Measurements from ENCODE around the gene FANCB.

Gene FANCB

DNA sequence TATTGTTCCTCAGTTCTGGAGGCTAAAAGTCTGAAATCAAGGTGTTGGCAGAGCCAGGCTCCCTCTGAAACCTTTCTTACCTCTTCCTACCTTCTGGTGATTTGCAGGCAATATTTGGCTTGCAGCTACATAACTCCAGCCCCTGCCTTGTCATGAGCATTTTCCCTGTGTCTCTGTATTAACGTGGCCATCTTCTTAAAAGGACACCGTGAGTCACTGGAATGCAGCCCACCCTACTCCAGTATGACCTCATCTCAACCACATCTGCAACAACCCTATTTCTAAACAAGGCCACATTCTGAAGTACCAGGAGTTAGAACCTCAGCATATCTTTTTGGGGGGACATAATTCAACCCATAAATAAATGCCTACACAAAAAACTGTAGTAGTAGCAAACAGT lies 40.7 kb downstream of the FANCB start:
- no peak for DNase-seq

DNA sequence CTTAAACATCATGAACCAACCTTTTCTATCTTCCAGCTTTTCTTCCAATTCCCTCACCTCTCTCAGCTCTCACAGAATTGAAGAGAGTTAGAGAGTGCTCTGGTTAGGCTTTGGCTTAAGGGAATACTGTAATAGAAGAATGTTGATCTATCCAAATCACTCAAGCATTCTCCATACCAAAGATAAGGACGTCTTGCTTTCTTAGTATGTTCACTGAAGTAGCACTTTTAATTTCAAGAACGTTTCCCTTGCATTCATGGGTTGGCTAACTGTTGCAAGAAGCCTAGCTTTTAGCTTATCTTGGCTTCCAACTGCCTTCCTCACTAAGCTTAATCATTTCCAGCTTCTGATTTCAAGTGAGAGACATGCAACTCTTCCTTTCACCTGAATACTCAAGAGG lies 43.2 kb downstream of the FANCB start:
- DNase-seq = no peak

DNA sequence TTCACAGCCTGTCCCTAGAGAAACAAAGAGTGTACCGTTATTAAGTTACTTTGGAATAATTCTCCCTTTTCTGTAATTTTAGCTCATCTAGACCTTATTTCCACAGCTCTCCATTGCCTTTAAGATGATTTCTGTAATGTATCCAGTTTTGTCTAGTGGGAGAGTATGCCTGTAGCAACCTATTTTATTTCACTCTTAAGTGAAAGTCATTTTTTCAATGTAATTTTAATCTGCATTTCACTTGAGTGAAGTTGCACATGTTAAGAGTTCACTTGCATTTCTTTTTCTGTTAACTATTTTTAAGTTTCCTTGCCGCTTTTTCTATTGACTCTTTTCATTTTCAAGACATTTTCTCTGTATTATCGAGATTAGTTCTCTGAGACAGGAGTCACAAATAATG lies 46.5 kb downstream of the FANCB start:
- DNase-seq = no peak

DNA sequence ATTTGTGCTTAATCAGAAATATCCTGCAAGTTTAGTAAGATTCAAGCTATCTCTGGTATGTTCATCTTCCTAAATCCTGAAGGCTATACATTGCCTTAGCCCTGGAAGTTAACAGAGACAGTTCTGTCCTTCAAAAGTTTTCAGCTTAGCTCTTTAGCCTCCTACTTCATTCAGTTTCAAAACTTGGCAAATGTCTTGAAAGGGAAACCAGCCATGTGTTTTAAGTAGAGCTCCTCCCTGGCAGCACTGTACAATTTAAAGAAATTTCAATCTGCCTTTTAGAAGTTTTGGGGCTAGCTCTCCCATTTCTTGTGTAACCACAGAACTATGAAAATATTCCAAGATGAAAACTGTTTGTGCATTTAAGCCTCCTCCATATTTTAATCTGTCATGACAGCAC lies 47.0 kb downstream of the FANCB start:
- DNase-seq = no peak

DNA sequence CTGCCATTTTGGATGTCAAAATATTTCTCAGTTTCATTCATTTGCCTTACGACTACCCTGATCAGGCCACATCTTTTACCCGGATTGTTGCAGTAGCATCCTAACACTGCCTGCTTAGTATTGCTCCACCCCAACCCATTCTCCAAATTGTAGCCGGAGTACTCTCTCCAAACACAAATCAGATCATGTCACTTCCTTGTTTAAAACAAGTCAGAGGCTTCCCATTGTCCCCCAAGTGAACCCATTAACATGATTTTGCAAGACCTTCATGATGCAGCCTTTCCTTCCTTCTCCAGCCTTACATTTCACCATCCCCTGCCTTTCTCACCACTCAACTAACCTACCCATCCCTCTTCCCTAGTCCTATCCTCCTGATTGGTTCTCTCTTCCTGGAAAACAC lies 53.1 kb downstream of the FANCB start:
- DNase-seq = no peak

DNA sequence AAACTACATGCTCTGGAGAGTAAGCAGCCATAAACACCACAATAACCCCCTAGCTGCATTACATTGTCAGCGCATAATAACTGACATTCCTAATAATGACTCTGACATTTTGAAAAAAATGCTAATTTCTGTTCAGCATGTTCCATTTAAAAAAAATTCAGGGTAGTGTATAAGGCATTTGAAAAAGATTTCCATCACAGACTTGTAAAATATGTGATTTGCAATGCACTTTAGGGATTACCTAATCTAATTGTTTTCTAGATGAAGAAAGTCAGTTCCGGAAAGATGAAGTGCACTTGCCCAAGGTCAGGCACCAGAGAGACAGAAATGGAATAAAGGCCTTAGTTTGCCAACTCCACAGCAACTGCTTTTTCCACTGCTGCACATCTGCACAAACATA lies 55.3 kb downstream of the FANCB start:
- no peak for DNase-seq

DNA sequence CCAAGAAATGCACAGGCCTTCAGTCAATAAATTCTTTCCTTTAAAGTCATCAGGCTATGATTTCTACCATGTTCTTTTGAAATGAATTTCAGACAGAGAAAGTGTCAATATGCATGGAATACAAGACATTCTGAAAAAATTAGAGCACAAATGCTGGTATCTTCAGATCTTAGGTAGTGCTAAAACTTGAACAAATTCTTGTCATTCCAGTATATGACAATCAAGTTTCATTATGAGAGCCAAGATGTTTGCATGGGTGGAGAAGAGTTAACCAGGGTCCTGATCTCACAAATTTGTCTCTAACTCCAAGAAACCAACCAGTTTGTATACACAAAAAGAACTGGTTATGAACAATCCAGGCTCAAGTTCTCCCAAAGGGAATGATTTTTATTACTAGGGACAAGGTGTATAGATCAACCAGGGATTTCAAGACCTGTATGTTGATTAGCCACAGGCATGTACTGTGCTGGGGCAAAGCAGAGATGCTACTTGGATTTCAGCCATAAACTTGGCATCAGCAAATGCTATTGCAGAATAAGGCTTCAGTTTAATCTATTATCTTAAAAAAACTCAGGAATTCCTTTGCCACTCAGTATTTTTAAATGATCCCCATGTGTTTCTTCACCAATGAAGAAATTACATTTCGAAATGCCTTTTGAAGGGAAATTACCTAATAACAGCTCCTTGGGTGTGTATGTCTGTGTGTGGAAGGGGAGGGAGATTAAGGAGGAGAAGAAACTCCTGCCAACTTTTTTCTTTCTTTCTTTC lies 69.7 kb downstream of the FANCB start:
- no peak for DNase-seq

DNA sequence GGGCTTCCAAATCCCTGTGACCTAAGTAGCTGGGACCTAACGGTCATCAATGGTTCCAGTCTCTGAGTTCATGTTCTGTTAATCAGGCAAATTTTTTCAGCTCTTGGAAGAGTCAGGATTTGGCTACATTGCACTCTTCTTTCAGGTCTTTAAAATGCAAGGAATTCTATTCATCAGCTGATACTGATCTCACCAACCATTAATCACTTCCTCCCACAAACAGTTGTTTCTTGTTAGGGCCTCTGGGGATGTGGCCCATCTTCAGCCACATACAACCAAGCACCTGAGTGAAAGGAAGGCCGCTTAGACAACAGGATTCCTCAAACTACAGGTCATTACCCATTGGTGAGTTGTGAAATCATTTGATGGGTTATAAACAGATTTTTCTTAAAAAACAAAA lies 71.7 kb downstream of the FANCB start:
- DNase-seq = no peak

DNA sequence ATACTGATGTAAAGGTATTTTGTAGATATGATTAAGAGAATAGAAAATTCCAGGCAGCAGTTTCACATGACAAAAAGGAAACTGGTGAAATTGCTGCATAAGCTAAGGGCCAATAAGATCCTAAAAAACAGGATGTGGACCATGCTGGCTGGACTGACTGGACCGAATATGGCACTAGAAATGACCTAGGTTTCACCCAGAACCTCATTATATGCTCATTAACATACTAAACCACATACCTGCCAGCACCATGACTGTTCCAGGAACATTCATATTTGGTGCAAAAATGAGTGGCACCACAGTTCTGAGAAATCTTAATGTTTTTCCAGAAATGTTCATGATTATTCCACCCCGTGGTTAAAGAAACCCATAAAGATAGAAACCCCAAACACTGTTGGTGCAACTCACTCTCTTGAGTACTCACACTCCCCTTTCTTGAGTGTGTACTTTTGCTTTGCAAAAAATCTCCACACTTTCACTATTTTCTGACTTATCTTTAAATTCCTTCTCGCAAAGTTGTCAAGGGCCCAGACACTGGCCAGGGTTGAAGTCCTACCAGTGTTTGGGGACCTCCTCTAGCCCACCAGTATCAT lies 74.0 kb downstream of the FANCB start:
- DNase-seq = no peak
